SW480 (cell line): ENCODE results near the gene DOK7.
A peak's percentile ranks its signal among the peaks of the same experiment; 100 is the strongest.

ENCODE experiments used
- DNase-seq: peaks from one replicate; pipeline ENCODE4 v3.0.0-alpha.2; 2016; ENCODE audit warnings: low spot score

Gene DOK7, protein sequence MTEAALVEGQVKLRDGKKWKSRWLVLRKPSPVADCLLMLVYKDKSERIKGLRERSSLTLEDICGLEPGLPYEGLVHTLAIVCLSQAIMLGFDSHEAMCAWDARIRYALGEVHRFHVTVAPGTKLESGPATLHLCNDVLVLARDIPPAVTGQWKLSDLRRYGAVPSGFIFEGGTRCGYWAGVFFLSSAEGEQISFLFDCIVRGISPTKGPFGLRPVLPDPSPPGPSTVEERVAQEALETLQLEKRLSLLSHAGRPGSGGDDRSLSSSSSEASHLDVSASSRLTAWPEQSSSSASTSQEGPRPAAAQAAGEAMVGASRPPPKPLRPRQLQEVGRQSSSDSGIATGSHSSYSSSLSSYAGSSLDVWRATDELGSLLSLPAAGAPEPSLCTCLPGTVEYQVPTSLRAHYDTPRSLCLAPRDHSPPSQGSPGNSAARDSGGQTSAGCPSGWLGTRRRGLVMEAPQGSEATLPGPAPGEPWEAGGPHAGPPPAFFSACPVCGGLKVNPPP

DNA sequence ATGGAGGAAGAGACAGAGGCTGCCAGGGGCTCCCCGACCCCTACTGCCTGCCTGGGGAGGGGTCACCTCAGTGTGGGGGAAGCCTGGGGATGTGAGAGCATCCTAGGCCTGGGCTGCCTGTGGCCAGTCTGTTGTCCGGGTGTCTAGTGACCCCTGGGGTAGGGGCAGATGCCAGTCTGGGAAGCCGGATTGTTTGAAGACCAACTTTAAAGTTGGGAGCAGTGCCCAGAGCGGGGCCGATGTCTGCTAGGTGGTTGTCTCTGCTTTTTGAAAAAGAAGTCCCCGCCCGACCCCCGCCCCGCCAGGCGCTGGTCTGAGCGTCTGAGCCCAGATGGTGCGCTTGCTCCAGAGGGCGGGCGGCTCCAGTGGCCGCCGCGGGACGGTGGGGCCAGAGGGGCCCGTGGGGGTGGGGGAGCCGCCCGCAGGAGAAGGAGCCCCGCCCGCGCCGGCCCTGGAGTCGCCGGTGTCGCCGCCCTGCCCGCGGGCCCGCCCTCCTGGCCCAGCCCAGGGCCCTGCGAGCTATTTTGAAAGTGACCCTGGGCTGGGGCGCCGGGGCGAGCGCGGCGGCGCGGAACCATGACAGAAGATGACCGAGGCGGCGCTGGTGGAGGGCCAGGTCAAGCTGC lies at the start of gene DOK7:
Gene DOK7, plus strand, starts transcription at position 517 of the 626 bp plus-strand sequence. Its CDS starts 70 bp downstream, at position 587.
- DNase-seq: no peak

DNA sequence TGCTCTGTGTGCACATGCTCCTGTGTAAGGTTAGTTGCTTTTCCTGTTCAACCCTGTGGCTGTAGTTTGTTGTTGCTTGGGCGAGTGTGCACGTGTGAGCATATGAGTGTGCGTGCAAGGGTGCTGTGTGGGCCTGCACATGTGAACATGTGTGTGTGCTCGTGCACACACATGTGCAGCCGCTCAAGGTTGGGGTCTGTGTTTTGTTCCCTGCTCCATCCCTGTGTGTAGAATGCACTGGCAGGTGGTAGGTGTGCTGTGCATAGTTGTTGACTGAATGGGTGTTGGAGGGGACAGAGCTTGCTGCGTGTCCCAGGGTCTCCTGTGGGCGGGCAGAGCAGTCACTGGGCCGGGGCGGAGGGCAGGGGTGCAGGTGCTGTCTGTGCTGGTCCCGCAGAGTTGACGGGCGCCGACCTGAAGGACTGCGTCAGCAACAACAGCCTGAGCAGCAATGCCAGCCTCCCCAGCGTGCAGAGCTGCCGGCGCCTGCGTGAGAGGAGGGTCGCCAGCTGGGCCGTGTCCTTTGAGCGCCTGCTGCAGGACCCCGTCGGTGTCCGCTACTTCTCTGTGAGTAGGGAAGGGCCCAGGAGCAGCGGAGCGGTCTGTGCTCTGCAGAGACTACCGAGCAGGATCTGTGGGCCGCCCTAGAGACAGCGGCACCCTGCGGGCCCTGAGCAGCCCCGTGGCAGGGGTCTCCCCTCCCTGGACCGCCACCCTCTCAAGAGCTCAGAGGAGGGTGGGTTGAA lies 49.3 kb upstream of the DOK7 start:
- DNase-seq: no peak

DNA sequence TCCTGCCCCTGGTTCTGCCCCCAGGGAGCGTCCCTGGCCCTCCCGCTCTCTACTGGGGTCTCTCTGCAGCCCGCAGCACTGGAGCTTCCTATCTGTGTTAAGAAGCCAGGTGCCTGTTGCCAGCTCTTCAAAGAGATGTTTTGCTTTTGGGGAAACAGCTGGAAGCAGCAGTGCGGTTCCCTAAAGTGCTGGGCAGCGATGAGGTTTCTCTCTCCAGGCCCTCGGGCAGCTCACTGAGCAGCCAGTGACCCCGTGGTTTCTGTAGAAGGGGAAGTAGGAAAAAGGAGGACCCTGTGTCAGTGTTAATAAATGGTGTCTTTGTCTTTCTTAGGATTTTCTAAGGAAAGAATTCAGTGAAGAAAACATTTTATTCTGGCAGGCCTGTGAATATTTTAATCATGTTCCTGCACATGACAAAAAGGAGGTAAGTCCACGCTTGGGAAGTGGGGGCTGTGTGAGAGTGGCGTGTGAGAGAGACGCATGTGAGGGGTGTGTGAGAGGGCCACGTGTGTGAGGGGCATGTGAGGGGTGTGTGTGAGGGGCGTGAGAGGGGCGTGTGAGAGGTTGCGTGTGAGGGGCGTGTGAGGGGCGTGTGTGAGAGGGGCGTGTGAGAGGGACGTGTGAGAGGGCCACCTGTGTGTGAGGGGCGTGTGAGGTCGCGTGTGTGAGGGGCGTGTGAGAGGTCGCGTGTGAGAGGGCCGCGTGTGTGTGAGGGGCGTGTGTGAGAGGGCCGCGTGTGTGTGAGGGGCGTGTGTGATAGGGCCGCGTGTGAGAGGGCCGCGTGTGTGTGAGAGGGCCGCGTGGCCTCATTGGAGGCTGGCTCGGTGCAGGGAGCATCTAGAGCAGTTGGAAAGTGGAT lies 48.5 kb upstream of the DOK7 start:
- DNase-seq: no peak

DNA sequence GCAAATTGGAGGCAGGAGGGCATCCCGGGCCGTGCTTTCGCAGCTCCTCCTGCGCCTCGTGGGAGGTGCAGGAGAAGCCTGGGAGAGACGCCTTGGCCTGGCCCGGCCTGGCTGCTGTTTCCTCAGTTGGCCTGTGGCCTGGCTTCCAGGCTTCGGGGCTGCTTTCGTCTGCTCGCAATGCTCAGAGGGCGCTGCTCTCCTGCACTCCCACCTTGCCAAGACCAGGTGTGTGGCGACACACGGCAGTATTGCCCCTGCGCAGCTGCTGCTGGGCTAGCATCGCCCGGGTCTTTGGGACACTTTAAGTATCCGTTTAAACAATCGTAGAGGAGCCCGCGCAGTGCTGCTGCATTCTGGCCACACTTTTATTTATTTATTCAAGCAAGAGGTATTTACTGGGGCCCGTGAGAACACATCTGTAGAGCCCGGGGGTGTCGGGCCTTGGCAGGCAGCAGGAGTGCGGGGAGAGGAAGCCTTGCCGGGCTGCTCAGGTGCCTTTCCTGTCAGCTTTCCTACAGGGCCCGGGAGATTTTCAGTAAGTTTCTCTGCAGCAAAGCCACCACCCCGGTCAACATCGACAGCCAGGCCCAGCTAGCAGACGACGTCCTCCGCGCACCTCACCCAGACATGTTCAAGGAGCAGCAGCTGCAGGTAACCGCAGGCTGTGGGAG lies 47.5 kb upstream of the DOK7 start:
- peak; percentile 13 for DNase-seq

DNA sequence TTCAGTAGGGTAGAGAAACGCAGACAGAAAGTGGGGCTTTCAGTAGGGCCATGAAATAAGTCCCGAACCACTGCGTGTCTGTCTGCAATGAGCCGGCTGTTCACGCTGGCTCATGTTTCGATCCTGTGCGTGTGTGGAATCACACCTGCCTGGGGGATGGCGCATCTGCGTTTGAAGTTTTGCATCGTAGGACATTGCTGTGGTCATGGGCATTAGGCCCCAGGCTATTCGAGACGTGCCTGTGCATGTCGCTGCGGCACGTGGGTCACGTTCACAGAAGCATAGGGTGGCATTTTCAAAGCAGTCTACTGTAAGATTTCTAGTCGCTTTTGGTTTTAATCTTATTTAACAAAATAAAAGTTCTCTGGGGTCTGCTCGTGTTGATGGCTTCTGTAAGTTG lies 46.8 kb upstream of the DOK7 start:
- DNase-seq: peak; percentile 77

DNA sequence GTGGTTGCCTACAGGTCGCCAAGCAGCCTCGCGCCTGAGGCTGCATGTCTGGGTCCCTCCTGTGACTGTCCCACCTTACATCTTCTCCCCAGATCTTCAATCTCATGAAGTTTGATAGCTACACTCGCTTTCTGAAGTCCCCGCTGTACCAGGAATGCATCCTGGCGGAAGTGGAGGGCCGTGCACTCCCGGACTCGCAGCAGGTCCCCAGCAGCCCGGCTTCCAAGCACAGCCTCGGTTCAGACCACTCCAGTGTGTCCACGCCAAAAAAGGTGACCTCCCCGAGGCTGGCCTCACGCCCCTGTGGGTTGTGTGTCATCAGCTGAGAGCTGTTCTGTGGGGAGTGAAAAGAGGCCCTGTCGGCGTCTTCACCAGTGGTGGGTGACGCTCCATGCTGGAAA lies 46.3 kb upstream of the DOK7 start:
- DNase-seq: no peak

DNA sequence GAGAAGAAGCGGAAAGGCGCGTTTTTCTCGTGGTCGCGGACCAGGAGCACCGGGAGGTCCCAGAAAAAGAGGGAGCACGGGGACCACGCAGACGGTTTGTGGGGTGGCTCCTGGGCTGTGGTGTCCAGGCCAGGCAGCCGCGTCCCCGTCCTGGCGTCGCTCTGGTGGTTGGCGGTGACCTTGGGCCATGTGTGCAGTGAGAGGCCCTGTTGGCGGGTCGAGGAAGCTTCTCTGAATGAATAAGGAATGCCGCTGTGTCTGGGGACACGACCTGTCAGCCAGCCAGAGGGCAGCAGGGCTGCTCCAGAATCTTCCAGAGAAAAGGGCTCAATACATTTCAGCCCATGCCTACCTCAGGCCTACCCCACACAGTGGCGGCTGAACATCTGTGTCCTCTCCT lies 45.7 kb upstream of the DOK7 start:
- no peak for DNase-seq

DNA sequence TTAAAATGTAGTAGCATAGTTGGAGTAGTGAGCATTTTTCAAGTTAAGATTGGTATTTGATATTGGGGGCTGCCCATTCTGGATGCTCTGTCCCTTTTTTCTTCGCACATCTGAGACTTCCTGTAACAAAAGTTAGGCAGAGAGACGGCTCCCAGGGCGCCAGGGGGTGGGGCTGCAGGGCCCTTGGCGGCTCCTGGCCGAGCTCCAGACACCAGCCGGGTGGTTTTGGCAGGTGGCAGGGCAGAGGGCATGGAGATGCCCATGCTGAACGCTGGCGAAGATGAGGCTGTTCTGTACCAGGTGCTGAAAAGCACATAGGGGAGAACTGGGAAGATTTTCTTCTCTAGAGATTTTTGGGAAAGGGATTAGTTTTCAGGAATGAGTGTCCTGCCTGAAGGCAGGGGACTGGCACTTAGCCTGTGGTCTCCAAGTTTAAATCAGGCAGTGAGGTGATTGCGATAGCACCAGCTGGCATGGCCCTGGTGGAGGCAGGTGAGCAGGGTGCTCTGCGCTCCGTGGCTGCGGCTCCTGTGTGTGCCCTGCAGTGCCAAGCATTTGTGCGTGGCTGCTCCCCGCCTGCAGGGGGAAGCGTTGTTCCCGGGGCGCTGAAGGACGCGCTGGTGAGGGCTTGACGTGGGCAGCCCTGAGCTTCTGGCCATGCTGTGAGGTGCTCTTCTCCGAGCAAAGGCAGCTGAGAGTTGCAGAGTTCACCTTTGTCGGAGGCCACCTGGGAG lies 44.9 kb upstream of the DOK7 start:
- DNase-seq: no peak

DNA sequence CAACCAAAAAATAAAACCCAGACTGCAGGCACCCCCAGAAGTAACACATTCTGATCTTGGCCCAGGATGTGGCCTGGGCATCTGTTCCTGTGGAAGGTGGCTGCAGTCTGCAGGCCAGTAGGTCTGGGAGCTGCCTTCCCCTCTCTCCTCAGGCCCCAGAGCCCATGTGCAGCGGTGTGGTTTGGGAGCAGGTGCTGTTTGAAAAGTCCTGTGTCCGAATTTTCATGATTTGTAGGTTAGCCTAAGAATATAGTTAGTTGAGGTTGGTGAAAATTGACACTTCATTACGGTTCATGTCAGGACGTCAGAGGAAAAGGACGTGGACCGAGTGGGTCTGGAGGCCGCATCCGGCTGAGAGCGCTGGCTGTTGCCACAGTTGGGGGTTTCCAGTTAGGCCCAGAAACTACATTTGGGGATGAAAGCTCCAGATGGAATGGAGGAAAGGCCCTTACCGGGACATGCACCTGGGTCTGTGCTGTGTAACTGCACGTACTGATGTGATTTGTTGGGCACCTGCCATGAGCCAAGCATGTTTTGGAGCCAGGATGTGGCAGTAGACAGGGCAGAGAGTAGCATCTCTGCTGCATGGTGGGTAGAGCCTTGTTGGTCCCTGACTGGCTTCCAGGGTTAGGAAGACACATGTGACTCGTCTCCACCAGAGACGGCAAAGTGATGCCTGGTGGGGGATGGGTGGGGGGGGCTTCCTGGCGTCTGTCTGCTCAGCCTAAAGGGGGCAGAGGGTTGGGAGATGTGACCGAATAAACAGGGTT lies 43.1 kb upstream of the DOK7 start:
- no peak for DNase-seq

DNA sequence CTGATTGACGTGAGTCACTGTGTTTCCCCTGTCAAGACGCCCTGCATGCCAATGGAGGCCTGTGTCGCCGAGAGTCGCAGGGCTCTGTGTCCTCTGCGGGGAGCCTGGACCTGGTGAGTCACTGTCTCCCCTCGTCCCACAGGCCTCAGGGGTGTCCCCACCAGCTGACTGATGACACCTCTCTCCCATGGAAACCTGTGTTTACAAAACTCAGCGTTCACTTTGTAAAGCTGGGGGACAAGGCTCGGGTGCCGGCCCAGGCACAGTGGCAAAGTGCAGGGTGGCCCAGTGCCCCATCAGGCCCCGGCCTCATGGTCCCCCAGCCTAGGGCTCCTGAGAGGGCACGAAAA lies 42.5 kb upstream of the DOK7 start:
- DNase-seq: no peak

DNA sequence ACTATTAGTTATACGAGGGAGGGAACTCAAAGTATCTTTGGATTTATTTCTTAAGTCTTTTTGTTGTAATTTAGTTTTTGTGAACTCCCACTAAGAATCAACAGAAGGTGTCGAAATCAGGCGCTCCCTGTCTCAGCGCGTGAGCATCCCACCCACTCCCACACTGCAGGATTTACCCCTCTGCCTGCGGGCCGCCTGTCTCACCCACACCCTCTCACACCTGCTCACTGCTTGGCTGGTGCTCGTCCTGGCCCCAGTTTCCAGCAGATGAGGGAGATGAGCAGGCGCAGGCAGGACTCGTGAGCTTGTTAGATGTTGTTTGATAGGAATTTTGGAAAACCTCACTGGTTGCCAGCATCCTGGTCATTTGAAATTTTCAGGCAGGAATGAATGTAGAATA lies 42.1 kb upstream of the DOK7 start:
- no peak for DNase-seq

DNA sequence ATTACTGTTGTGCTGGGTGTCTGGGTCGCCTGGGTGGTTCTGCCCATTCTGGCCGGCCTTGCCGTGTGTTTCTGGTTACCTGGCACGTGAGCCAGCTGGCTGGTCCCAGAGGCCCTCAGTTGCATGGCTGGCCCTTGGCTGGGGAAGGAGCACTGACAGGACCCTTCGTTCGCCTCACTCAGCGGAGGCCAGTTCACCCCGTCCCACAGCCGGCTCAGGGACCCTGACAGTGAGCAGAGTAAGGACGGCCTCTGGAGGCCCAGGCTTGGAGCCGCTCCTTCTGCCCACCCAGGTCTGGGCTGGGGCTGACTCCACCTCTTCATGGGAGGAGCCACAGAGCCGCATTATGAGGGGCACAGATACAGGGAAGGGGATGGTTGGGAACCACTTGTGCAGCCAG lies 41.6 kb upstream of the DOK7 start:
- DNase-seq: no peak

DNA sequence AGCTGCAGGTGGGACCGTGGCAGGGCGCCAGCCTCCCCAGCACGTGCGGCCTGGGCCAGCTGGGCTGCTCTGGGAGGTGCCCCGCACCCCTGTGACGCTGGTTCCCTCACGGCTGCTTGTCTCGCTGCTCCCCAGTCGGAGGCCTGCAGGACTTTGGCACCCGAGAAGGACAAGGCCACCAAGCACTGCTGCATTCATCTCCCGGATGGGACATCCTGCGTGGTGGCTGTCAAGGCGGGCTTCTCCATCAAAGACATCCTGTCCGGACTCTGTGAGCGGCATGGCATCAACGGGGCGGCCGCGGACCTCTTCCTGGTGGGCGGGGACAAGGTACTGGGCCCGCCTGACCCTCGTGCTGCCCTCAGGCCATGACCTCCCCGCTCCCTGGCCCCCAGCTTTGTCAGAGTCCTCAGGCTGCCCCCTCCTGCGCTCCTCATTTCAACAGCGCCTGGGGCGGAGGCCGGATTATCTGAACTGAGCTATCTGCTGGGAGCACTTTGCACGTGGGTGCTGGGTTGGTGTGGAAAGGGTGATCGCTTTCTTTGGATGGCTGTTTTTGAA lies 40.8 kb upstream of the DOK7 start:
- no peak for DNase-seq

DNA sequence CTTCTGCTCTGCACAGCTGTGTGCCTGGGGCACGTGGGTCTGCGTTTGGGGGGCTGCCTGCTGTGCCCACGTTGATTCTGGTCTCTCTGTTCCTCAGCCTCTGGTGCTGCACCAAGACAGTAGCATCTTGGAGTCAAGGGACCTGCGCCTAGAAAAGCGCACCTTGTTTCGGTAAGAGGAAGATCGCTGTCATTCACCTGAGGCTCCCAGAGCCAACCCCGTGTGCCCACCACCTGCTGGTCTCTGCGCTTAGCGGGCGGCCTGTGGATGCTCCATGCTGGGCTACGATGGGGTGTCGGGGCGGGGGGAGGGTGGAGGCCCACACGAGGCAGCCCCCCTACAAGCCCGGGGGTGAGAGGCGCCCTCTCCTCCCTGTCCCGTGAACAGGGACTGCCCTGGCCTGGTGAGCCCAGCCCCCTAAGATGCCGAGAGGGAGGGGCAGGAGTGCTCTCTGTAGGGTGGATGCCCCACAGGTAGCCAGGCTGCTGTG lies 40.3 kb upstream of the DOK7 start:
- no peak for DNase-seq

DNA sequence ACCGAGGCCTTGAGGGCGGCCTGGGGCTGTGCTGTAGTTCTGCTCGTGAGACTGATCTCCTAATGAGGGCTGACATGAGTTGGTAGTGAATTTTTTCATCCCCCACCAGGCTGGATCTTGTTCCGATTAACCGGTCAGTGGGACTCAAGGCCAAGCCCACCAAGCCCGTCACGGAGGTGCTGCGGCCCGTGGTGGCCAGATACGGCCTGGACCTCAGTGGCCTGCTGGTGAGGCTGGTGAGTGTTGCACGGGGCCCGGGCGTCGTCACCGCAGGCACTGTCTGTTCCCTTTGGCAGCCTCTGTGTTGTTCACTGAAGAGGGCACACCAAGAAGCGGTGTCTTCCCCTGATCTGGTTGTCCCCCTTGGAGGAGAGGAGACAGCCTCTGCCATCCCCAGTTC lies 39.7 kb upstream of the DOK7 start:
- DNase-seq: no peak

DNA sequence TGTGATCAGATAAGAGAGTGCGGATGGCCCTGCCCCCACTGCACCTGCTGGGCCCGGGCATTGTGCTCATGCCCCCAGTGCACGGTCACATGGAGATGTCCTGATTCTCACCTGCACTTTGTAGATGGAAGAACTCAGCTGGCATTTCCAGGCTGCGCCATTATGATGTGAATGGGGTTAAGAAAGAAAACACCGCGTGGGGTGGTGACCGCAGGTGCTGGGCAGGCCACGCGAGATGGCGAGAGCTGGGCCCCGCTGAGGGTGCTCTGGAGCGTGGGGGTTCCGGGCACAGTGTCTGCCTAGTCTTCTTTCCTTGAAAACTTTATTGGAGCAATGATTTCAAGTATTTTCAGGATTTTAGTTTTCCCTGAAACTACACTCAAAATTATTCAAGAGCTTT lies 39.2 kb upstream of the DOK7 start:
- no peak for DNase-seq

DNA sequence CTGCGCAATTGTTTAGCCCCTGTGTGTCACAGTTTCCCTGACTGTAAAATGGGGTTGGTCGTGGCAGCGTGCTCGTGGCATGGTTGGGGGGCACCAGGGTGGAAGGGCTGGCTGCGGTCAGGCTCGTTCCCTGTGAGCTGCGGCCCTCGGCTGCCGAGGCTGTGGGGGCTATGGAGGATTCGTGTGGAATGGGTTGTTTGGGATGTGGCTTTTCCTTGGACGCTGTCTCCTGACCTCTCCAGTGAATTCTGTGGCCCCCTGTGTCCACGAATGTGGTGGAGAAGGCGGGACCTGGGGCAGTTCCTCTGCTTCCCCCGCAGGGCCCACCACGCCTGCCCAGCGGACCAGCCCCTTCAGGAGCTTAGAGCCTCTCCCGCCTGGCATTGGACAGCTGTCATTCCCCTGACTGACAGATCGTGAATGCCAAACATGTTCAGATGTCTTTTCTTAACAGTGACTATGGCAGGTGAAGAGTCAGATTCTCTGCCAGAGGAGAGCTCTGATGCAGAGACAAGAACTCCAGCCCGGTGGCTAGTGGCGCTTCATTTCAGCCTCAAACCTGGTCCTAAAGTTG lies 38.5 kb upstream of the DOK7 start:
- no peak for DNase-seq

DNA sequence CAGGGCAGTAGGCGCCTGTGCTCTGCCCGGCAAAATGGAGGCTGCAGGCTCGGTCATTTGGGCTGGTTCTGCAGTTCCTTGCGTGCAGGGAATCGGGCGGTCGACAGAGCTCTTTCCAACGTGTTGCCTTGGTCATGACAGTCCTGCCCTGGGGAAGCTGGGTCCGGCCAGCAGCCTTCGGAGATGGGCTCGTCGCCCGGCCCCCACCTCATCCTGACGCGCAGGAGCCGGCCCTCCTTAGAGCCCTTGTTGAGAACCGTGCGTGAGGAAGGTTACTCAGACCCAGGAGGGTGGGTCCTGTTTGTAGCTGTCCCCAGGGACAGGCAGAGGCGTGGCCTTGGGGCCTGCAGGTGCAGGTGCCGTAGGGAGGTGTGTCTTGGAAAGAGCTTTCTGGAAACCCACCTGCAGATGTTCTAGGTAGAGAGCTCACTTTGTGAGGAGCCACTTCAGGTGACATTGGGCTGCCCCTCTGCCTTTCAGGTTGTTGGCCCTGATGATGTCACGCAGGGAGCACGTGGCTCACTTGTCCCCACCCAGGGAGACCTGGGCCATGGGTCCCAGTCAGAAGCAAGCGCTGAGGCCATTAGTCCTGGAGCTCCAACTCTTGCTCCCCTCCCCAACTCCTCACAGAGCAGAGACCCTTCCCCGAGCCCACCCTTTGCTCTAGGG lies 36.5 kb upstream of the DOK7 start:
- no peak for DNase-seq

DNA sequence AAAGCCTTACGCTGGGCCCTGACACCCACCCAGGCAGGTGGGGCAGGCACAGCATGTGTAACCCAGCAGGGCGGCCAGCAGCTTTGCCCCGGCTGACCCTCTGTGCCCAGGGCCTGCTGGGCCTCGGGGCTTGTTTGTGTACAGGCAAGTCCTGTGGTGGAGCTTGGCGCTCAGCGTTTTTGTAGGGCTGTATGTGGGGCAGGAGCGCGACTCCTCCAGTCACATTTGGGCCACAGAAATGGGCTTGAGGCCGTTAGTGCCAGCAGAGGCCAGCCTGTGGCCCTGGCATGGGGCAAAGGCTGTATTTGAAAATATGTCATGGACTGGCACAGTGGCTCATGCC lies 36.0 kb upstream of the DOK7 start:
- no peak for DNase-seq
